Esophagus muscularis mucosa (tissue), 3 donors: ENCODE measurements around the gene PTPN6.

Source experiments
- POLR2A ChIP-seq: fragments of 450-650 bp; IDR thresholded peaks from one replicate; pipeline ENCODE4 v1.6.1; 2017; ENCODE audit warnings: antibody characterized with exemption, moderate library complexity, mild to moderate bottlenecking, low read depth
- POLR2AphosphoS5 ChIP-seq, 2 donors: sonication (generic); formaldehyde crosslinking; IDR thresholded peaks; one replicate each; pipeline ENCODE4 v1.6.1; 2017; ENCODE audit warnings: antibody characterized with exemption in 2 of 2
- TF ChIP-seq, protein P1 (sequence below), 3 experiments: fragments of 200-600 bp in 2 of 3; fragments of 450-650 bp in 1 of 3; sonication (generic) in 2 of 3; IDR thresholded peaks; one replicate each; pipeline ENCODE4 v1.5.1; 2017 to 2019; ENCODE audit warnings: antibody characterized with exemption in 3 of 3, mild to moderate bottlenecking in 2 of 3, moderate library complexity in 1 of 3

- TF ChIP-seq, protein P1, sequence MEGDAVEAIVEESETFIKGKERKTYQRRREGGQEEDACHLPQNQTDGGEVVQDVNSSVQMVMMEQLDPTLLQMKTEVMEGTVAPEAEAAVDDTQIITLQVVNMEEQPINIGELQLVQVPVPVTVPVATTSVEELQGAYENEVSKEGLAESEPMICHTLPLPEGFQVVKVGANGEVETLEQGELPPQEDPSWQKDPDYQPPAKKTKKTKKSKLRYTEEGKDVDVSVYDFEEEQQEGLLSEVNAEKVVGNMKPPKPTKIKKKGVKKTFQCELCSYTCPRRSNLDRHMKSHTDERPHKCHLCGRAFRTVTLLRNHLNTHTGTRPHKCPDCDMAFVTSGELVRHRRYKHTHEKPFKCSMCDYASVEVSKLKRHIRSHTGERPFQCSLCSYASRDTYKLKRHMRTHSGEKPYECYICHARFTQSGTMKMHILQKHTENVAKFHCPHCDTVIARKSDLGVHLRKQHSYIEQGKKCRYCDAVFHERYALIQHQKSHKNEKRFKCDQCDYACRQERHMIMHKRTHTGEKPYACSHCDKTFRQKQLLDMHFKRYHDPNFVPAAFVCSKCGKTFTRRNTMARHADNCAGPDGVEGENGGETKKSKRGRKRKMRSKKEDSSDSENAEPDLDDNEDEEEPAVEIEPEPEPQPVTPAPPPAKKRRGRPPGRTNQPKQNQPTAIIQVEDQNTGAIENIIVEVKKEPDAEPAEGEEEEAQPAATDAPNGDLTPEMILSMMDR (IDR thresholded peaks at IDR 0.05): no peak
- TF ChIP-seq POLR2AphosphoS5 (IDR thresholded peaks at IDR 0.05) (no peak), POLR2A (no peak)
These were observed 27.3 kb upstream of the PTPN6 start for GRCh38 chr12:6923851-6924250.
